Testis (tissue), 3 donors: ENCODE data around the gene IRGC. TPM values are rescaled to one million over a fixed set of nuclear protein-coding genes. Genes with fewer than 3 reads are reported as not detected.

Source experiments
- DNase-seq: peaks from one replicate; pipeline ENCODE4 v3.0.0-alpha.2; 2019
- H3K27ac ChIP-seq, 2 donors: fragments of 200-600 bp; sonication (generic); one replicate each; pipeline ENCODE4 v1.5.1; 2019
- H3K27me3 ChIP-seq: fragments of 200-600 bp; sonication (generic); one replicate; pipeline ENCODE4 v1.5.1; 2019
- H3K36me3 ChIP-seq: fragments of 200-600 bp; sonication (generic); one replicate; pipeline ENCODE4 v1.5.1; 2017; ENCODE audit warnings: low read depth; ENCODE audit errors: missing control alignments
- H3K4me1 ChIP-seq: fragments of 200-600 bp; sonication (generic); one replicate; pipeline ENCODE4 v1.5.1; 2019
- H3K4me3 ChIP-seq, 2 donors: fragments of 200-600 bp; sonication (generic); one replicate each; pipeline ENCODE4 v1.5.1; 2017 to 2019
- H3K9me3 ChIP-seq: fragments of 200-600 bp; sonication (generic); one replicate; pipeline ENCODE4 v1.5.1; 2017
- POLR2A ChIP-seq: fragments of 450-650 bp; IDR thresholded peaks from one replicate; pipeline ENCODE4 v1.6.1; 2017; ENCODE audit warnings: antibody characterized with exemption, mild to moderate bottlenecking, moderate library complexity
- WGBS, 2 donors: methylation state at CpG; one replicate each; pipeline ENCODE4 v1.1.5; 2018; 5-methylcytosine and 5-hydroxymethylcytosine counted together
- intact Hi-C: fragments of 100-400 bp; cut with DNase I; formaldehyde crosslinking; loops from one replicate; pipeline ENCODE4 v1.15.1; 2023; ENCODE audit warnings: low total_unique reads
- polyA plus RNA-seq: library from polyadenylated mRNA; stranded (reverse); fragments of 350-450 nt; fragmentation: Illumina TruSeq; extraction: RNeasy Lipid Tissue Mini Kit (QIAGEN cat#74804); gene quantifications from one replicate; pipeline ENCODE4 v1.2.3, GENCODE V29; 2014; ENCODE audit warnings: low read depth, low replicate concordance; ENCODE audit not compliant: insufficient read depth
- total RNA-seq, 2 donors: library from RNA; depleted of rRNA; stranded (reverse); fragments of >200 nt; gene quantifications; one replicate each; pipeline ENCODE4 v1.2.3, GENCODE V29; 2016
- TF ChIP-seq, protein P1 (sequence below), 3 experiments: fragments of 450-650 bp in 2 of 3; fragments of 200-600 bp in 1 of 3; sonication (generic) in 1 of 3; IDR thresholded peaks; one replicate each; pipeline ENCODE4 v1.5.1; 2016 to 2019; ENCODE audit warnings: antibody characterized with exemption in 3 of 3, mild to moderate bottlenecking in 2 of 3, moderate library complexity in 1 of 3

The IRGC gene
- total and polyA plus RNA-seq, 3 donors from 2014 or later, result 97.4 to 218 (median 167) TPM

DNA sequence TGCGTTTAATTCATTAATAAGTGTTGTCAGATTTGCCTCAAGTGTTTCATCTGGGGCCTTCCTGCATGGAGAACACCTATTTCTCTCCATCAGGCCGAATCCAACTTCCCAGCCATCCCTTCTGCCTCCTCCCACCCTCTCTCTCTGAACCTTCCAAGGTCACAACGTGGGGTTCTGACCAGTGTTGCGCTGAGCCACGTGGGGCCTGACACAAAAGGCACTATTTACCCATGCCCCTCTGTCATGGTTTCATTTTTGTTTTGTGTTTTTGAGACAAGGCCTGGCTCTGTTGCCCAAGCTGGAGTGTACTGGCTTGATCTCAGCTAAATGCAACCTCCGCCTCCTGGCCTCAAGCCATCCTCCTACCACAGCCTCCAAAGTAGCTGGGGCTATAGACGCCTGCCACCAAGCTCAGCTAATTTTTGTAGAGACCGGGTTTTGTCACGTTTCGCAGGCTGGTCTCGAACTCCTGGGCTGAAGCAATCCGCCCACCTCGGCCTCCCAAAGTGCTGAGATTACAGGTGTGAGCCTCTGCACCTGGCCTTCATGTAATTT lies 8.6 kb upstream of the IRGC start:
- intact Hi-C loops, result no loop called here
- Histone ChIP-seq H3K4me1 (no peaks in the 10 kb centered on the region), H3K27ac (no peak overlapping the region), H3K36me3 (no peaks in the 10 kb centered on the region), H3K4me3 (no peak overlapping the region), H3K27me3 (no peaks in the 10 kb centered on the region), H3K9me3 (no peaks in the 10 kb centered on the region)
- 77% methylated on average over 13 of the region's 13 CpGs for WGBS, 2 donors
- DNase-seq, result no peak
- TF ChIP-seq POLR2A, result no peak
- TF ChIP-seq, protein P1, sequence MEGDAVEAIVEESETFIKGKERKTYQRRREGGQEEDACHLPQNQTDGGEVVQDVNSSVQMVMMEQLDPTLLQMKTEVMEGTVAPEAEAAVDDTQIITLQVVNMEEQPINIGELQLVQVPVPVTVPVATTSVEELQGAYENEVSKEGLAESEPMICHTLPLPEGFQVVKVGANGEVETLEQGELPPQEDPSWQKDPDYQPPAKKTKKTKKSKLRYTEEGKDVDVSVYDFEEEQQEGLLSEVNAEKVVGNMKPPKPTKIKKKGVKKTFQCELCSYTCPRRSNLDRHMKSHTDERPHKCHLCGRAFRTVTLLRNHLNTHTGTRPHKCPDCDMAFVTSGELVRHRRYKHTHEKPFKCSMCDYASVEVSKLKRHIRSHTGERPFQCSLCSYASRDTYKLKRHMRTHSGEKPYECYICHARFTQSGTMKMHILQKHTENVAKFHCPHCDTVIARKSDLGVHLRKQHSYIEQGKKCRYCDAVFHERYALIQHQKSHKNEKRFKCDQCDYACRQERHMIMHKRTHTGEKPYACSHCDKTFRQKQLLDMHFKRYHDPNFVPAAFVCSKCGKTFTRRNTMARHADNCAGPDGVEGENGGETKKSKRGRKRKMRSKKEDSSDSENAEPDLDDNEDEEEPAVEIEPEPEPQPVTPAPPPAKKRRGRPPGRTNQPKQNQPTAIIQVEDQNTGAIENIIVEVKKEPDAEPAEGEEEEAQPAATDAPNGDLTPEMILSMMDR (IDR thresholded peaks at IDR 0.05), result no peak

DNA sequence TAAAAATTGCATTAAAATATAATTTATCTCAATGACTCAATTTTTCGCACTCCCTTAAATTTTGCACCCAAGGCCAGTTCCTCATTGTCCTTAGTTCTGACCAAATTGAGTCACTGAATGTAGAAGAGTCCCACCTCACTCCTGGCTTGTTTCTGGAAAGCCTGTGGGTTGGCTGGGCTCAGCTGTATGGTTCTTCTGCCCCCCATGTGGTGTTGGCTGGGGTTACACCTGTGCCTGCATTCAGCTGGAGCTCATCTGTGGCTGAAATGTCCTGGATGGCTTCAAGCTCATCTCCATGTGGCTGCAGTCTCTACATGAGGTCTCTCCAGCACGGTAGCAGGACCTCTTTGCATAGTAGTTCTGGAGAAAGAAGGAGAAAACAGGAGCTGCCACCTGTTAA lies 7.2 kb upstream of the IRGC start:
- no peak for DNase-seq
- intact Hi-C loops, result no loop called here
- 57 to 67% methylated on average over 2 of the region's 2 CpGs for WGBS, 2 donors
- Histone ChIP-seq H3K27me3 (no peaks in the 10 kb centered on the region), H3K36me3 (no peaks in the 10 kb centered on the region), H3K4me3 (no peak overlapping the region), H3K9me3 (no peaks in the 10 kb centered on the region), H3K27ac (no peak overlapping the region), H3K4me1 (no peaks in the 10 kb centered on the region)
- TF ChIP-seq, protein P1 (IDR thresholded peaks at IDR 0.05), result no peak
- no peak for TF ChIP-seq POLR2A

DNA sequence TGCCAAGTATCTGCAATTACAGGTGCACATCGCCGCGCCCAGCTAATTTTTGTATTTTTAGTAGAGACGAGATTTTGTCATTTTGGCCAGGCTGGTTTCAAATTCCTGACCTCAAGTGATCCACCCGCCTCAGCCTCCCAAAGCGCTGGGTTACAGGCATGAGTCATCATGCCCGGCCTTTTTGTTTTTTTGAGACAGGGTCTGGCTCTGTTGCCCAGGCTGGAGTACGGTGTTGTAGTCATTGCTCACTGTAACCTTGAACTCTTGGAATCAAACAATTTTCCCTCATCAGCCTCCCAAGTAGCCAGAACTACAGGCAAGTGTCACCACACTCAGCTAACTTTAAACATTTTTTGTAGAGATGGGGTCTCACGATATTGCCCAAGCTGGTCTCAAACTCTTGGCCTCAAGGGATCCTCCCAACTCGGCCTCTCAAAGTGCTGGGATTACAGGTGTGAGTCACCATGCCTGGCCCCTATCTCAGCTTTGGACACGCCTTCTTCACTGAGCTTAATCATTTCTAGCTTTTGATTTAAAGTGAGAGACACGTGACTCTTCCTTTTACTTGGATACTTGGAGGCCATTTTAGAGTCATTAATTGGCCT lies 4.0 kb upstream of the IRGC start:
- Histone ChIP-seq H3K9me3 (no peaks in the 10 kb centered on the region), H3K36me3 (no peaks in the 10 kb centered on the region), H3K27ac (no peak overlapping the region), H3K27me3 (no peaks in the 10 kb centered on the region), H3K4me3 (no peak overlapping the region), H3K4me1 (no peaks in the 10 kb centered on the region)
- no peak for DNase-seq
- TF ChIP-seq, protein P1 (IDR thresholded peaks at IDR 0.05), result no peak
- TF ChIP-seq POLR2A, result no peak
- intact Hi-C loops, result no loop called here
- 77 to 80% methylated on average over 12 of the region's 12 CpGs for WGBS, 2 donors

DNA sequence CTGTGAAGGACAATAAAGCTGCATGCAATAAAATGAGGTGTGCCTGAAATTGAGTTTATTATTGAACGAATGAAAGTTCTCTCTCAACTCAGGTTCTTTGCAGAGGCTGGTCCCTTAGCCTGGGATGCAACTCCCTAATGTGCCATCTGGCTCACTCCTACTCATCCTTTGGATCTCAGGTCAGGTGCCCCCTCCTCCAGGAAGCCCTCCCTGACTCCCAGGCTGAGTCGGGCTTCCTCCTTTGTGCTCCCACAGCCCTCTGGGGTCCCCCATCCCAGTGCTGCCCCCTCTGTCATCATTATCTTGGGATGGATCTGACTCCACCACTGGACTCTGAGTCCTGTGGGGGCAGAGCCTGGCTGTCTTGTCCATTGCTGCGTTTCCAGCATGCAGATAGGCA lies 2.7 kb upstream of the IRGC start:
- TF ChIP-seq POLR2A, result no peak
- TF ChIP-seq, protein P1 (IDR thresholded peaks at IDR 0.05), result no peak

More for the DNA sequence above, 2.7 kb upstream of the IRGC start:
- Histone ChIP-seq H3K4me1 (no peaks in the 10 kb centered on the region), H3K9me3 (no peaks in the 10 kb centered on the region), H3K27ac (no peak overlapping the region), H3K4me3 (no peak overlapping the region), H3K27me3 (no peaks in the 10 kb centered on the region), H3K36me3 (no peaks in the 10 kb centered on the region)
- DNase-seq, result no peak
- WGBS, 2 donors, result 69 to 70% methylated on average over 3 of the region's 3 CpGs
- intact Hi-C loops, result no loop called here
